ENCODE measurements around the gene CTPS2.

GRCh38 chrX:16653424-16653823, 59.0 kb downstream of the CTPS2 start:
- TF ChIP-seq POLR2A (IDR thresholded peaks at IDR 0.05; ENCODE audit: extremely low read depth, insufficient read length) = no peak
- TF ChIP-seq, protein P1, sequence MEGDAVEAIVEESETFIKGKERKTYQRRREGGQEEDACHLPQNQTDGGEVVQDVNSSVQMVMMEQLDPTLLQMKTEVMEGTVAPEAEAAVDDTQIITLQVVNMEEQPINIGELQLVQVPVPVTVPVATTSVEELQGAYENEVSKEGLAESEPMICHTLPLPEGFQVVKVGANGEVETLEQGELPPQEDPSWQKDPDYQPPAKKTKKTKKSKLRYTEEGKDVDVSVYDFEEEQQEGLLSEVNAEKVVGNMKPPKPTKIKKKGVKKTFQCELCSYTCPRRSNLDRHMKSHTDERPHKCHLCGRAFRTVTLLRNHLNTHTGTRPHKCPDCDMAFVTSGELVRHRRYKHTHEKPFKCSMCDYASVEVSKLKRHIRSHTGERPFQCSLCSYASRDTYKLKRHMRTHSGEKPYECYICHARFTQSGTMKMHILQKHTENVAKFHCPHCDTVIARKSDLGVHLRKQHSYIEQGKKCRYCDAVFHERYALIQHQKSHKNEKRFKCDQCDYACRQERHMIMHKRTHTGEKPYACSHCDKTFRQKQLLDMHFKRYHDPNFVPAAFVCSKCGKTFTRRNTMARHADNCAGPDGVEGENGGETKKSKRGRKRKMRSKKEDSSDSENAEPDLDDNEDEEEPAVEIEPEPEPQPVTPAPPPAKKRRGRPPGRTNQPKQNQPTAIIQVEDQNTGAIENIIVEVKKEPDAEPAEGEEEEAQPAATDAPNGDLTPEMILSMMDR (IDR thresholded peaks at IDR 0.05; ENCODE audit: low read depth, low read length) = no peak
